Measurements from ENCODE around the gene LIFR. TPM values are rescaled to one million over a fixed set of nuclear protein-coding genes. Genes with fewer than 3 reads are reported as not detected.
A peak's percentile ranks its signal among the peaks of the same experiment; 100 is the strongest.

The LIFR gene
- total RNA-seq, 1 experiment from 2014 or later: 7.8 TPM

GRCh38 chr5:38441453-38442246, 114.8 kb downstream of the LIFR start:
- Histone ChIP-seq H2BK5ac (ENCODE audit: insufficient read length, low read length) (no peak overlapping the region), H3K79me2 (ENCODE audit: insufficient read depth, low read length) (no peaks in the 10 kb centered on the region), H3T11ph (ENCODE audit: low read length) (no peak overlapping the region), H4K20me1 (ENCODE audit: control insufficient read depth, insufficient read depth, insufficient read length) (no peaks in the 10 kb centered on the region), H2BK20ac (ENCODE audit: low read depth, low read length, poor library complexity, severe bottlenecking) (no peak overlapping the region), H3K23ac (ENCODE audit: insufficient read length, low read depth, low read length) (no peak overlapping the region), H3K14ac (ENCODE audit: insufficient read depth, low read length) (no peak overlapping the region), H2BK120ac (ENCODE audit: low read depth, low read length, poor library complexity, severe bottlenecking) (no peak overlapping the region), H3K56ac (ENCODE audit: insufficient read length, low read depth, low read length) (no peak overlapping the region), H3K18ac (ENCODE audit: insufficient read length, low read depth, low read length) (no peak overlapping the region), H3K9ac (ENCODE audit: extremely low read depth, insufficient read length, low read length) (no peak overlapping the region), H4K91ac (ENCODE audit: insufficient read length, low read depth, low read length) (no peak overlapping the region), H3K4me1 (ENCODE audit: insufficient read depth, low read length) (no peaks in the 10 kb centered on the region), H4K5ac (ENCODE audit: insufficient read length, low read depth, low read length) (no peak overlapping the region), H3K27me3 (ENCODE audit: insufficient read depth, low read length) (no peaks in the 10 kb centered on the region), H4K8ac (replicated peaks; ENCODE audit: insufficient read length, low read depth, low read length) (no peak overlapping the region), H3K4ac (ENCODE audit: low read depth, low read length) (no peak overlapping the region), H3K79me1 (ENCODE audit: insufficient read depth, low read depth, low read length, poor library complexity, severe bottlenecking) (no peaks in the 10 kb centered on the region), H3K23me2 (ENCODE audit: insufficient read length, low read depth, low read length, poor library complexity, severe bottlenecking) (no peaks in the 10 kb centered on the region), H2BK12ac (ENCODE audit: insufficient read length, low read depth, low read length) (no peak overlapping the region), H3K27ac (ENCODE audit: insufficient read length, low read depth, low read length) (no peak overlapping the region), H2BK15ac (ENCODE audit: low read depth, low read length) (no peak overlapping the region), H3K9me3 (ENCODE audit: control insufficient read depth, low read depth, low read length) (no peaks in the 10 kb centered on the region), H2AFZ (ENCODE audit: low read length) (no peak overlapping the region), H3K4me2 (ENCODE audit: insufficient read depth, insufficient read length, low read length) (no peak overlapping the region), H2AK5ac (ENCODE audit: insufficient read length, low read length) (no peak overlapping the region)
- H3K27ac Mint-ChIP-seq: no peak overlapping the region
- peak; percentile 90 for DNase-seq
- peak; percentile 95 for TF ChIP-seq CTCF (conservative IDR thresholded peaks at IDR 0.05)
- no peaks in the 10 kb centered on the region; a peak in 1 of 5 replicates for H3K9me3 Mint-ChIP-seq
- H3K36me3 Mint-ChIP-seq (ENCODE audit: insufficient read depth in 1 of 3, low read depth in 3 of 3): no peaks in the 10 kb centered on the region
- no peak overlapping the region for H3K4me3 Mint-ChIP-seq
- peaks cover 5% of the 10 kb centered on the region in 2 experiments; a peak in 2 of 4 replicates for H3K4me1 Mint-ChIP-seq
- H3K27me3 Mint-ChIP-seq (ENCODE audit: low read depth): peaks cover 7% of the 10 kb centered on the region
- WGBS (ENCODE audit: extremely low coverage, insufficient read length, low lambda C conversion rate): no CpG with 5 or more reads among the region's 9 CpGs

Data from H9 (cell line).